HepG2 (cell line): ENCODE results near the gene PANK1. TPM values are rescaled to one million over a fixed set of nuclear protein-coding genes. Genes with fewer than 3 reads are reported as not detected.

Source experiments
- BORCS8-MEF2B ChIP-seq: sonication (generic); formaldehyde crosslinking; IDR thresholded peaks from 2 replicates; pipeline ENCODE4 v1.8.0; 2022; ENCODE audit warnings: mild to moderate bottlenecking, missing genetic modification reagents
- ELF3 ChIP-seq: IDR thresholded peaks from 2 replicates; pipeline ENCODE4 v1.6.1; 2016; ENCODE audit warnings: missing genetic modification reagents, missing compliant biosample characterization
- ISL2 ChIP-seq: sonication (generic); formaldehyde crosslinking; IDR thresholded peaks from 2 replicates; pipeline ENCODE4 v1.5.0; 2020; ENCODE audit warnings: missing genetic modification reagents
- KLF16 ChIP-seq, 2 experiments: sonication (generic) in 1 of 2; formaldehyde crosslinking in 1 of 2; IDR thresholded peaks; 2 replicates each; pipeline versions ENCODE4 v1.6.1 to v1.8.0; 2016 to 2023; ENCODE audit warnings: missing genetic modification reagents in 2 of 2, missing compliant biosample characterization in 1 of 2
- NR3C1 ChIP-seq: sonication (generic); formaldehyde crosslinking; IDR thresholded peaks from 2 replicates; pipeline ENCODE4 v1.4.0; 2020; ENCODE audit warnings: missing genetic modification reagents
- RFX5 ChIP-seq: IDR thresholded peaks from 2 replicates; pipeline ENCODE4 v1.6.1; 2011; ENCODE audit warnings: low read depth, low read length, improper control_type of control experiment
- SNAPC2 ChIP-seq: sonication (generic); formaldehyde crosslinking; IDR thresholded peaks from 2 replicates; pipeline ENCODE4 v1.8.1; 2022; ENCODE audit warnings: mild to moderate bottlenecking, missing genetic modification reagents
- SNRNP70 ChIP-seq: fragments of 200-400 bp; formaldehyde crosslinking; IDR thresholded peaks from 2 replicates; pipeline ENCODE4 v1.6.1; 2017; ENCODE audit warnings: mild to moderate bottlenecking, low read depth, low read length, moderate library complexity
- SP5 ChIP-seq: IDR thresholded peaks from 2 replicates; pipeline ENCODE4 v1.6.1; 2016; ENCODE audit warnings: low read depth, borderline replicate concordance
- TBP ChIP-seq: sonication (generic); formaldehyde crosslinking; IDR thresholded peaks from 2 replicates; pipeline ENCODE4 v1.5.0; 2020; ENCODE audit warnings: missing genetic modification reagents
- TGIF2 ChIP-seq: IDR thresholded peaks from 2 replicates; pipeline ENCODE4 v1.6.1; 2016; ENCODE audit warnings: control low read depth, missing compliant biosample characterization
- ZBTB7A ChIP-seq: sonication (generic); formaldehyde crosslinking; IDR thresholded peaks from 2 replicates; pipeline ENCODE4 v1.8.0; 2022; ENCODE audit warnings: mild to moderate bottlenecking, missing genetic modification reagents
- ZKSCAN8 ChIP-seq: IDR thresholded peaks from 2 replicates; pipeline ENCODE4 v1.6.1; 2016; ENCODE audit warnings: borderline replicate concordance, missing genetic modification reagents, missing compliant biosample characterization
- ZNF12 ChIP-seq: sonication (generic); formaldehyde crosslinking; IDR thresholded peaks from 2 replicates; pipeline ENCODE4 v1.5.0; 2020; ENCODE audit warnings: missing genetic modification reagents
- ZNF143 ChIP-seq: sonication (generic); formaldehyde crosslinking; IDR thresholded peaks from 2 replicates; pipeline ENCODE4 v1.4.0; 2020; ENCODE audit warnings: missing genetic modification reagents
- ZNF274 ChIP-seq: sonication (generic); formaldehyde crosslinking; IDR thresholded peaks from 2 replicates; pipeline ENCODE4 v1.5.1; 2020; ENCODE audit warnings: mild to moderate bottlenecking, missing genetic modification reagents
- ZNF326 ChIP-seq: sonication (generic); formaldehyde crosslinking; IDR thresholded peaks from 2 replicates; pipeline ENCODE4 v1.4.0; 2020; ENCODE audit warnings: missing genetic modification reagents, borderline replicate concordance
- ZNF335 ChIP-seq: sonication (generic); formaldehyde crosslinking; IDR thresholded peaks from 2 replicates; pipeline ENCODE4 v1.4.0; 2020; ENCODE audit warnings: missing genetic modification reagents
- ZNF598 ChIP-seq: sonication (generic); formaldehyde crosslinking; IDR thresholded peaks from 2 replicates; pipeline ENCODE4 v1.5.1; 2020; ENCODE audit warnings: mild to moderate bottlenecking, missing genetic modification reagents, borderline replicate concordance
- polyA plus RNA-seq, 8 experiments: library from polyadenylated mRNA; depleted of rRNA in 3 of 8; stranded (reverse) in 7 of 8; unstranded in 1 of 8; fragments of >200 nt; fragmentation: Illumina TruSeq in 4 of 8; extraction: Trizol in 4 of 8; gene quantifications; 2 replicates each; pipeline versions ENCODE4 v1.2.1 to v1.2.3, GENCODE V29; 2011 to 2016; ENCODE audit warnings: low read depth in 4 of 8, missing spikeins in 1 of 8, mixed read lengths in 1 of 8; ENCODE audit not compliant: insufficient read depth in 1 of 8
- total RNA-seq, 5 experiments: library from RNA; depleted of rRNA; stranded (reverse); fragments of >200 nt; fragmentation: Illumina TruSeq; extraction: Trizol; gene quantifications; 2 replicates each; pipeline ENCODE4 v1.2.3, GENCODE V29; 2016; ENCODE audit warnings: low read depth in 1 of 5
- TF ChIP-seq, protein P1 (sequence below): sonication (generic); formaldehyde crosslinking; IDR thresholded peaks from 2 replicates; pipeline ENCODE4 v1.4.0; 2020; ENCODE audit warnings: missing genetic modification reagents, mild to moderate bottlenecking, borderline replicate concordance
- TF ChIP-seq, protein P2 (sequence below): sonication (generic); formaldehyde crosslinking; IDR thresholded peaks from 2 replicates; pipeline ENCODE4 v1.5.0; 2020; ENCODE audit warnings: mild to moderate bottlenecking, missing genetic modification reagents
- TF ChIP-seq, protein P3 (sequence below): IDR thresholded peaks from 2 replicates; pipeline ENCODE4 v1.6.1; 2016; ENCODE audit warnings: low read depth, borderline replicate concordance
- TF ChIP-seq, protein P4 (sequence below): sonication (generic); formaldehyde crosslinking; IDR thresholded peaks from 2 replicates; pipeline ENCODE4 v1.5.0; 2020; ENCODE audit warnings: missing genetic modification reagents
- TF ChIP-seq, protein P5 (sequence below): sonication (generic); formaldehyde crosslinking; IDR thresholded peaks from 2 replicates; pipeline ENCODE4 v1.8.0; 2022; ENCODE audit warnings: missing genetic modification reagents, low read depth, mild to moderate bottlenecking, borderline replicate concordance

The PANK1 gene
- total and polyA plus RNA-seq, 2 of the 13 experiments (the other 11 are each of a cell fraction or from before 2014, with no cell fraction given) = 18.2 to 33.3 TPM

DNA sequence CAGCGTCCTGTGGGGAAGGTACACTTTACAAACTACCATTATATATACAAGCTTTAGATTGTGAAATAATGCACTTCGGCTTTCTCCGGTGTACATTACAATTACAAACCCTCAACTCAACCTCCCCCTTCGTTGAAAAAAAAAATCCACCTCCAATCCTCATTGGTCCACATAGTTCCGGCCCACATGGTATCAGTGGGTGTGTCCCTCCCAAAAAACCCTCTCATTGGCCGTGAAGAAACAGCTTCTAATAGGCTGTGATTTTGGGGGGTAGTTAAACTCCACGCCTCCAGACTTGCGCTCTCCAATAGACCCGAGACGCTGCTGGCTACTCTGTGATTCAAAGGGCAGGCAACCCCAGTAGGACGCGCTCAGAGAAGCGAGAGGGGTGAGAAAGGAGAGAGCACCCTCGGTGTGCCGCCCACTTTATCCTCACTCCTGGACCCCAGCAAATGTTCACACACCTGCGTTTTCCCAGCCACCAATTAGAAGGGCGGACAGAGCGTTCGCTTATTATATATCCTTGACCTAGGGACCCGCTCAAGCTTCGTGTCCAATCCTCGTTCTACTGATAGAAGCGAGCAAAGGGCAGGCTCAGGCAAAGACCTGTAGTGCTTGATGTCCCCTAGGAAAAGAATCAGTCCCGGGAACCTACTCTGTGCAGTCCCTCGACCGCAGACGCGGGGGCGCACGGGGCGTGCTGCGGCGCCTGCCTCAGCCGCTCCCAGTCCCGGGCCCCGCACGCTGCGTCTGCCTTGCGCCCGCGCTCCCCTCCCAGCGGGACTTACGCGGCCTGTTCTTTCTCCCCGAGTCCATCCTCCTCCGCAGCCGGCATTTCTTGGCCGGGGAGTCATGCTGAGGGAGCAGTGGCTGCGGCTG is 991 bp downstream of the PANK1 start (continued):
- TF ChIP-seq, protein P1, sequence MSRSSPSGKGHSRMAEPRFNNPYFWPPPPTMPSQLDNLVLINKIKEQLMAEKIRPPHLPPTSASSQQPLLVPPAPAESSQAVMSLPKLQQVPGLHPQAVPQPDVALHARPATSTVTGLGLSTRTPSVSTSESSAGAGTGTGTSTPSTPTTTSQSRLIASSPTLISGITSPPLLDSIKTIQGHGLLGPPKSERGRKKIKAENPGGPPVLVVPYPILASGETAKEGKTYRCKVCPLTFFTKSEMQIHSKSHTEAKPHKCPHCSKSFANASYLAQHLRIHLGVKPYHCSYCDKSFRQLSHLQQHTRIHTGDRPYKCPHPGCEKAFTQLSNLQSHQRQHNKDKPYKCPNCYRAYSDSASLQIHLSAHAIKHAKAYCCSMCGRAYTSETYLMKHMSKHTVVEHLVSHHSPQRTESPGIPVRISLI (CRISPR knock-in tag) = peak; percentile 99
- TF ChIP-seq TGIF2 (peak; percentile 63; the same call in 1 of the 2 replicates), BORCS8-MEF2B (CRISPR knock-in tag) (peak; percentile 93; the same call in 1 of the 2 replicates), ZNF274 (CRISPR knock-in tag) (0 out of 2 replicates have a peak, but pooled peaks have one; percentile 5), NR3C1 (CRISPR knock-in tag) (no peak), ZNF12 (peak; percentile 54; the same call in 1 of the 2 replicates), SNRNP70 (no peak), RFX5 (peak; percentile 58; the same call in 1 of the 2 replicates), ZNF326 (CRISPR knock-in tag) (no peak), ZNF598 (CRISPR knock-in tag) (peak; percentile 67; the same call in 1 of the 2 replicates), ZNF335 (CRISPR knock-in tag) (0 out of 2 replicates have a peak, but pooled peaks have one; percentile 71), ELF3 (CRISPR knock-in tag) (peak; percentile 43), ZBTB7A (CRISPR knock-in tag) (0 out of 2 replicates have a peak, but pooled peaks have one; percentile 36), ISL2 (CRISPR knock-in tag) (peak; percentile 59), TBP (CRISPR knock-in tag) (0 out of 2 replicates have a peak, but pooled peaks have one; percentile 22), KLF16 (CRISPR knock-in tag; IDR thresholded peaks at IDR 0.05) (peak in 1 of 2 experiments; percentile 76; a peak in 2 of 4 replicates), SNAPC2 (CRISPR knock-in tag) (peak; percentile 33; the same call in 1 of the 2 replicates), ZNF143 (CRISPR knock-in tag) (0 out of 2 replicates have a peak, but pooled peaks have one; percentile 45), SP5 (CRISPR knock-in tag) (0 out of 2 replicates have a peak, but pooled peaks have one; percentile 58), ZKSCAN8 (CRISPR knock-in tag) (peak; percentile 83; the same call in 1 of the 2 replicates)
- TF ChIP-seq, protein P2, sequence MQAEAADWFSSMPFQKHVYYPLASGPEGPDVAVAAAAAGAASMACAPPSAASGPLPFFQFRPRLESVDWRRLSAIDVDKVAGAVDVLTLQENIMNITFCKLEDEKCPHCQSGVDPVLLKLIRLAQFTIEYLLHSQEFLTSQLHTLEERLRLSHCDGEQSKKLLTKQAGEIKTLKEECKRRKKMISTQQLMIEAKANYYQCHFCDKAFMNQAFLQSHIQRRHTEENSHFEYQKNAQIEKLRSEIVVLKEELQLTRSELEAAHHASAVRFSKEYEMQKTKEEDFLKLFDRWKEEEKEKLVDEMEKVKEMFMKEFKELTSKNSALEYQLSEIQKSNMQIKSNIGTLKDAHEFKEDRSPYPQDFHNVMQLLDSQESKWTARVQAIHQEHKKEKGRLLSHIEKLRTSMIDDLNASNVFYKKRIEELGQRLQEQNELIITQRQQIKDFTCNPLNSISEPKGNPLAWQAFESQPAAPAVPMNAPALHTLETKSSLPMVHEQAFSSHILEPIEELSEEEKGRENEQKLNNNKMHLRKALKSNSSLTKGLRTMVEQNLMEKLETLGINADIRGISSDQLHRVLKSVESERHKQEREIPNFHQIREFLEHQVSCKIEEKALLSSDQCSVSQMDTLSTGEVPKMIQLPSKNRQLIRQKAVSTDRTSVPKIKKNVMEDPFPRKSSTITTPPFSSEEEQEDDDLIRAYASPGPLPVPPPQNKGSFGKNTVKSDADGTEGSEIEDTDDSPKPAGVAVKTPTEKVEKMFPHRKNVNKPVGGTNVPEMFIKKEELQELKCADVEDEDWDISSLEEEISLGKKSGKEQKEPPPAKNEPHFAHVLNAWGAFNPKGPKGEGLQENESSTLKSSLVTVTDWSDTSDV (CRISPR knock-in tag) = no peak
- TF ChIP-seq, protein P3, sequence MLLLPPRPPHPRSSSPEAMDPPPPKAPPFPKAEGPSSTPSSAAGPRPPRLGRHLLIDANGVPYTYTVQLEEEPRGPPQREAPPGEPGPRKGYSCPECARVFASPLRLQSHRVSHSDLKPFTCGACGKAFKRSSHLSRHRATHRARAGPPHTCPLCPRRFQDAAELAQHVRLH (CRISPR knock-in tag) = peak; percentile 86; the same call in 1 of the 2 replicates
- TF ChIP-seq, protein P4, sequence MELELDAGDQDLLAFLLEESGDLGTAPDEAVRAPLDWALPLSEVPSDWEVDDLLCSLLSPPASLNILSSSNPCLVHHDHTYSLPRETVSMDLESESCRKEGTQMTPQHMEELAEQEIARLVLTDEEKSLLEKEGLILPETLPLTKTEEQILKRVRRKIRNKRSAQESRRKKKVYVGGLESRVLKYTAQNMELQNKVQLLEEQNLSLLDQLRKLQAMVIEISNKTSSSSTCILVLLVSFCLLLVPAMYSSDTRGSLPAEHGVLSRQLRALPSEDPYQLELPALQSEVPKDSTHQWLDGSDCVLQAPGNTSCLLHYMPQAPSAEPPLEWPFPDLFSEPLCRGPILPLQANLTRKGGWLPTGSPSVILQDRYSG (CRISPR knock-in tag) = no peak
- TF ChIP-seq, protein P5, sequence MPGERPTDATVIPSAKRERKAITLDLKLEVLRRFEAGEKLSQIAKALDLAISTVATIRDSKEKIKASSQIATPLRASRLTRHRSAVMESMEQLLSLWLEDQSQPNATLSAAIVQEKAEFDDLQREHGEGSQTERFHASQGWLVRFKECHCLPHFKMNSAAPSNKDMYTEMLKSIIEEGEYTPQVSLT (CRISPR knock-in tag) = no peak
